IPS DF 4.7 (cell line): ENCODE results near the gene OMD.

Source experiments
- DNase-seq: peaks from one replicate; pipeline ENCODE4 v3.0.0-alpha.2; 2013; ENCODE audit warnings: low spot score; ENCODE audit errors: extremely low read depth

The OMD gene, protein sequence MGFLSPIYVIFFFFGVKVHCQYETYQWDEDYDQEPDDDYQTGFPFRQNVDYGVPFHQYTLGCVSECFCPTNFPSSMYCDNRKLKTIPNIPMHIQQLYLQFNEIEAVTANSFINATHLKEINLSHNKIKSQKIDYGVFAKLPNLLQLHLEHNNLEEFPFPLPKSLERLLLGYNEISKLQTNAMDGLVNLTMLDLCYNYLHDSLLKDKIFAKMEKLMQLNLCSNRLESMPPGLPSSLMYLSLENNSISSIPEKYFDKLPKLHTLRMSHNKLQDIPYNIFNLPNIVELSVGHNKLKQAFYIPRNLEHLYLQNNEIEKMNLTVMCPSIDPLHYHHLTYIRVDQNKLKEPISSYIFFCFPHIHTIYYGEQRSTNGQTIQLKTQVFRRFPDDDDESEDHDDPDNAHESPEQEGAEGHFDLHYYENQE

GRCh38 chr9:92424340-92424739 lies at the start of gene OMD:
OMD (minus strand) TSS chr9:92424471; CDS start chr9:92417558, 6,913 bp downstream.
- no peak for DNase-seq

DNA sequence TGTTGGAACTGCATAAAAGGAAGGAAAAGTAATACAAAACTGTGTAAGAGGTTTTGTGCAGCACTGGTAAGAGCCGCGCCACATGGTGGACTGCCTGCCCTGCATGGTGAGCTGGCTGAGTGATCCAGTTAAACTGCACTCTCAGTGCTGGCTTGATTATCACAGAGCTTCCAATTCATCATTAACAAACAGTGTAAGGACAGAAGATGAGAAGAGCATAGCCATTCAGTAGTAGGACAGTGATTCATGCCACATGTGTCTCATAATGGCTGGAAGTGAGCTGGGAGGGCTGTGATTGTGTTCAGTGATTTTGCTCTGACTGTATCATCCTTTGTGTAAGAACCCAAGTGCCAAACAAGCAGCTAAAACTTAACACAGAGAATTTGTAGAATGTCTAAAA lies 43.9 kb upstream of the OMD start:
- DNase-seq: no peak

GRCh38 chr9:92467511-92467910 lies 43.2 kb upstream of the OMD start:
- DNase-seq: no peak

- DNase-seq: no peak
Observed at GRCh38 chr9:92467041-92467440, 42.8 kb upstream of the OMD start.

DNA sequence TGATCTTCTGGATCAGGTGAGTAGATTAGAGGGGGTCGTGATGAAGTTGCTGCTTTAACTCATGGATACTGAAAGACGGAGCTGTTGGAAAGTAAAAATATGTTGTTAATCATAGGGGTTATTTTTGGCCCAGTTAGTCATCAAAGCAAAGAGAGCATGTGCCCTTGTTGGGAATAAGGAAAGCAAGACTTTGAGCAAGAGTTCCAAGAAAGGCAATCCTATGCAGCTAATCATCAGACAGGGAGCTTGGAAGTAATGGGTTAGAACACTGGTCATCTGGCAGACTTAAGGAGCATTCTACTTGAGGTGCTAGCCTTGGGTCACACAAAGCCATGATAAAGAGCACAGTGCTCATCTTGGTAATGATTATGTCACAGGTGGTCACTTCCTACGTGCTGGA lies 39.7 kb upstream of the OMD start:
- DNase-seq: no peak

DNA sequence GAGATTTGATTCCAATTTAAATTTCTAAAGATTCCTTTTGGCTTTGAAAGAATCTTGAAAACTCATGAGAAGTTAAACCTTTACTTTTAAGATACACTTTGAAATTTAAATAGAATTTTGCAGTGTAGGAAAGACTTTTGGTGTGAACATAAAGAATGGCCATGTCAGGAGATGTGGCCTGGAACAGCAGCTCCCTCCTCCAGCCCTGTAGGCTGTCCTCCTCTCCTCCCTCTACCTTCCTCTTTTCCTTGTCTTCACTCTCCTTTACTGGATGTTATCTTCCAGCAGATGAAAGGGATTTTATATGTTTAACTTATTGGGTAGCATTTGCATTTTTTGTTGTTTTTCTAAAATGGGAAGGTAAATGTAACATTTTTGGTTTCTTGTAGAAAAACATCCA lies 39.1 kb upstream of the OMD start:
- DNase-seq: no peak

GRCh38 chr9:92457576-92457975 lies 33.3 kb upstream of the OMD start:
- no peak for DNase-seq

- no peak for DNase-seq
Observed at GRCh38 chr9:92455217-92455616, 30.9 kb upstream of the OMD start.

- no peak for DNase-seq
Observed at GRCh38 chr9:92446536-92446935, 22.3 kb upstream of the OMD start.

- no peak for DNase-seq
Observed at GRCh38 chr9:92444841-92445240, 20.6 kb upstream of the OMD start.

- DNase-seq: no peak
Observed at GRCh38 chr9:92440751-92441046, 16.4 kb upstream of the OMD start.

DNA sequence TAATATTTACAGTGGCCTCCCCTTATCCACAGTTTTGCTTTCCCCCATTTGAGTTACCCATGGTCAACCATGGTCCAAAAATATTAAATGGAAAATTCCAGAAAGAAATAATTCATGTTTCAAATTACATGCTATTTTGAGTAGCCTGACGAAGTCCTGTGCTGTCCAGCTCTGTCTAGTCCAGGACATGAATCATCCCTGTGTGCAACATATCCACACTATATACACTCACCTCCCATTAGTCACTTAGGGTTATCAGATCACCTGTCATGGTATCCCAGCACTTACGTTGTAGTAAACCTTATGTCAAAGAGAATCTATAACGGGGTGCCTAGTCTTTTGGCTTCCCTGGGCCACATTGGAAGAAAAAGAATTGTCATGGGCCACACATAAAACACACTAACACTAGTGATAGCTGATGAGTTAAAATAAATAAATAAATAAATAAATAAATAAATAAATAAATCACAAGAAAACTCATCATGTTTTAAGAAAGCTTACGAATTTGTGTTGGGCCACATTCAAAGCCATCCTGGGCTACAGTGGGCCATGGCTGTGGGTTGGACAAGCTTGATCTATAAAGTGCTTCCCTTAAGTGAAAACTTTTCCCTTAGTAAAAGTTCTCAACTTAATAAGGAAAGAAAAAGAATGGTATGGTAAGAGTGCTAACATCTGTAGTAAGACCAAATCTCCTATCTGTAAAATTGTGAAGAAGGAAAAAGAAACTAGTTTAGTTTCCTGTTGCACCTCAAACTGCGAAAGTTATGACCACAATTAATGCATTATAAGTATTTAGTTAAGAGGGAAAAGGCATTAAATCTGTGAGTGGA lies 15.9 kb upstream of the OMD start:
- no peak for DNase-seq

- DNase-seq: no peak
Observed at GRCh38 chr9:92438900-92439526, 14.7 kb upstream of the OMD start.

DNA sequence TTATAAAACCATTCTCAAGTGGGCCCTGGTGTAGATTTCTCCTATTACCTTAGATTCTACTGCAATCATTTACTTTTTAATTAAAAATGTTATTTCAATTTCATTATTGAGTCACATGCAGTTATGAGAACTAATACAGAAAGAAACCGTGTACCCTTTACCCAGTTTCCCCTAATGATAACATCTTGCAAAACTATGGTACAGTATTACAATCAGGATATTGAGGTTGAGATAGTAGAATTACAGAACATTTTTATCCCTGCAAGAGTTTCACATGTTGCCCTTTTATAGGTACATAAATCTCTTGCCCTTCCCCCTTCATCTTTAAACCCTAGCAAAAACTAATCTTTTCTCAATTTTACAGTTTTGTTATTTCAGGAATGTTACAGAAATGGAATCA lies 11.0 kb upstream of the OMD start:
- DNase-seq: no peak

DNA sequence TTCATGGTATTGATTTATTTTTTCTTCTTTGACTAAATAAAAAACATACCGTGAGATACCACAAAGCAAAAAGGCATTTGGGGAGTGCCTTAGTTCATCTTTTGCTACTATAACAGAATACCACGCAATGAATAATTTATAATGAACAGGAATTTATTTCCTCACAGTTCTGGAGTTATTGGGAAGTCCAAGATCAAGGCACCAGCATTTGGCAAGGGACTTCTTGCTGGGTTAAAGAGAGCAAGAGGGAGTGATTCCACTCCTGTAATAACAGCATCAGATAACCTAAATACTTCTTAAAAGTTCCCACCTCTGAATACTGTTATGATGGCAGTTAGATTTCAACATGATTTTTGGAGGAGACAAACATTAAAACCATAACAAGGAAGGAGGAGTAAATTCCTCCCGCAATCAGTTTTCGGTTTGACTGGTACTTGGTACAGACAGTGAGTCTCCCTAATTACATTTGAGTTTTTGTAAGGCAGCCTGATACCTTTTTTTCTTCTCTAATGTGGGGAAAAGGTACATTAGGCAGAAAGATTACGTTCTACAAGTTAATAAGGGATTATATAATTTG lies 8.8 kb upstream of the OMD start:
- DNase-seq: no peak

DNA sequence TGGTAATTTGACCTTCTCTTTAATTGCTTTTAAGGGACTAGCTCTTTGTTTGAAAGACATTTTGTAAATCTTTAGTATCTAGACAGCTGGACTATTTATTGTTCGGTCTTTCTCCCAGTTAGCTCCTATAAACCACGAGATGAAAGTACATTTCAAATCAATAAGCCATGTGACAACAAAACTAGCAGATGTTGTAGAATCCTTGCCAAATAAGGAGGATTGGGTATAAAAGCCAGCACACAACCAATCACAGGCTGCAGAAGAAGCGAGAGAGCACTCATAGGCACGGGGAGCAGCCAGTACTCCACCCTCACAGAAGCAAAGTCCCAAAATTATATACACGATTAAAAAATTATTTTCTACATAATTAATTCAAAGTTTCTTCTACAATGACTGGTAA lies 8.1 kb upstream of the OMD start:
- no peak for DNase-seq

- DNase-seq: no peak
Observed at GRCh38 chr9:92429836-92430235, 5.6 kb upstream of the OMD start.

DNA sequence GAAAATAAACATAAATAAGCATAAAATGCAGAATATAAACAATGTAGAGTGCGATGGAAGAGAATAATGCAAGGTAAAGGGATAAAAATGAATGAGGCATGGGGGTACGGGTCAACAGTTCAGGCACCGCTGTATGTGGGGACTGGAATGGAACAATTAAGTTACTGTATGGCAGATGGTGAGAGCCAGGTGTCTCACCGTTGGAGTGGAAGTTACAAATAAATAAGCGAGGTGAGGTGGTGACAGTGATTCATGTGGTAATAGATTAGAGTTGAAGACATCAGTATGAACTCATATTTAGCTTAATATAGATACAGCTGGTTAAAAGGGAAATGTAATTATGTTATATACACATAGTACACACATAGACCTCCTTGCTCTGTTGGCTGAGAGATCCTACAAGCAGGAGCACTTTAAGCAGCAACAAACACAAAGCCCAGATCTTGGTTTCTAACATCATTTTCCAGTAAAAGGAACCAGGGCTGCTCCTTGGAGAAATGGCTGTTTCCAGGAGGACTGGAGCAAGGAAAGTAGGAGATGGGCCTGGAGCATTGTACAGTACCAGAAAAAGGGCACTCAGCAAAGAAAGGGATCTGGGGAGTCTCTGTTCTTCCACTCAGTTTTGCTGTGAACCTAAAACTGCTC lies 2.4 kb upstream of the OMD start:
- no peak for DNase-seq

- no peak for DNase-seq
Observed at GRCh38 chr9:92425474-92425873, 1.2 kb upstream of the OMD start.

DNA sequence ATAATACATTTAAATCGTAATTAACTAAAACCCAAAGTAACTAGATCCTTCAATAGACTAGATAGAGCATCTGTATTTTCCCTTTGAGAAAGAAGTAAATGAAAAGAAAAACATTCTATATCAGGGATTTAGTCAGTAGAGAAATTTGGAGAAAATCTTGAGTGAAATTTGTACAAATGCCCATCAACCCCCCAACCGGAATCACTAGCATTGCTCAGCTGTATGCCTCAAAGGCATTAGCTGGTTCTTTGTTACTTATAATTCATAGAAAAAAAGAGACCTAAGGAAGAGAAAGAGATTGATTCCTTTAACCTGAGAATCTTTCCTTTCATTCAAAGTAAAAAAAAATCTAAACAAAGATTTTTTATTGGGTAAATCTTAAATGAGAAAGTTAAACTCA lies 659 bp downstream of the OMD start:
- no peak for DNase-seq

- no peak for DNase-seq
Observed at GRCh38 chr9:92422611-92423338, 1.5 kb downstream of the OMD start.
